MCF 10A (cell line): ENCODE results near the gene CYTH1. TPM values are rescaled to one million over a fixed set of nuclear protein-coding genes. Genes with fewer than 3 reads are reported as not detected.

ENCODE experiments used
- BruUV-seq: library from RNA; stranded (reverse); fragments of 400-500 nt; replicated peaks from 2 replicates; lab custom pipeline; 2021; lab: Mats Ljungman, UMichigan
- CTCF ChIA-PET: fragments of 300-600 bp; sonication (Branson Sonifier 250); formaldehyde crosslinking; extraction: SDS; loops from one replicate; lab custom pipeline; 2021; ENCODE audit warnings: antibody characterized with exemption, inconsistent platforms; lab: Yijun Ruan, JAX
- POLR2A ChIA-PET: fragments of 300-600, 350-650 bp; sonication (Branson Sonifier 250); formaldehyde crosslinking; extraction: SDS; loops from one replicate; lab custom pipeline; 2020; ENCODE audit warnings: antibody characterized with exemption, inconsistent platforms; lab: Yijun Ruan, JAX
- DNase-seq: peaks from one replicate; pipeline ENCODE4 v3.0.0-alpha.2; 2018; ENCODE audit not compliant: unreplicated experiment
- H3K27ac Mint-ChIP-seq: one replicate; pipeline ENCODE4 v1.8.0; 2022; ENCODE audit warnings: mild to moderate bottlenecking, low read depth, mixed read lengths; ENCODE audit not compliant: unreplicated experiment
- H3K27me3 Mint-ChIP-seq: one replicate; pipeline ENCODE4 v1.8.0; 2022; ENCODE audit warnings: mixed read lengths; ENCODE audit not compliant: insufficient read depth, unreplicated experiment
- H3K36me3 Mint-ChIP-seq: one replicate; pipeline ENCODE4 v1.8.0; 2022; ENCODE audit warnings: mild to moderate bottlenecking, moderate library complexity, mixed read lengths; ENCODE audit not compliant: insufficient read depth, unreplicated experiment
- H3K4me1 Mint-ChIP-seq: one replicate; pipeline ENCODE4 v1.8.0; 2022; ENCODE audit warnings: mixed read lengths; ENCODE audit not compliant: insufficient read depth, unreplicated experiment
- H3K4me3 Mint-ChIP-seq: one replicate; pipeline ENCODE4 v1.8.0; 2022; ENCODE audit warnings: mild to moderate bottlenecking, moderate library complexity, mixed read lengths; ENCODE audit not compliant: unreplicated experiment
- H3K9me3 Mint-ChIP-seq: one replicate; pipeline ENCODE4 v1.8.0; 2022; ENCODE audit warnings: mixed read lengths; ENCODE audit not compliant: unreplicated experiment
- CTCF ChIP-seq: fragments of 200-600 bp; IDR thresholded peaks from one replicate; pipeline ENCODE4 v1.8.0; 2022; ENCODE audit warnings: antibody characterized with exemption, mild to moderate bottlenecking; ENCODE audit not compliant: unreplicated experiment
- intact Hi-C: fragments of 100-400 bp; cut with micrococcal nuclease; formaldehyde crosslinking; loops from 2 replicates; pipeline ENCODE4 v1.14.1; 2022
- total RNA-seq: library from RNA; stranded (reverse); gene quantifications from 2 replicates; pipeline ENCODE4 v1.2.3, GENCODE V29; 2022

Gene CYTH1
- total RNA-seq, 1 experiment from 2014 or later: 38.5 TPM

- ChIA-PET POLR2A (interaction anchor here (0.7 kb wide), 1 partner anchor 50 kb away, joined by 3 read pairs; no protein-coding TSS in a partner anchor), CTCF (interaction anchor here (0.5 to 1.0 kb wide), 5 partner anchors 8 to 94 kb away, joined by 3 to 6 read pairs (median 3); no protein-coding TSS in a partner anchor)
- Mint-ChIP-seq H3K9me3 (no peaks in the 10 kb centered on the region), H3K4me3 (no peak overlapping the region), H3K36me3 (no peaks in the 10 kb centered on the region), H3K27ac (no peak overlapping the region), H3K4me1 (no peaks in the 10 kb centered on the region), H3K27me3 (no peaks in the 10 kb centered on the region)
- intact Hi-C loops: no loop called here
- no peak for TF ChIP-seq CTCF
- BruUV-seq: no TSS peak
- no peak for DNase-seq
These were observed 3.6 kb upstream of the CYTH1 start for GRCh38 chr17:78785663-78786057.

- H3K27ac Mint-ChIP-seq: no peak overlapping the region
- CTCF ChIA-PET: interaction anchor here (0.5 to 1.3 kb wide), 6 partner anchors 8 to 497 kb away, joined by 3 to 6 read pairs (median 3); no protein-coding TSS in a partner anchor
- intact Hi-C loops: no loop called here
These were observed 3.1 kb upstream of the CYTH1 start for GRCh38 chr17:78785011-78785662.

GRCh38 chr17:78784352-78784751, 2.3 kb upstream of the CYTH1 start:
- no peak for TF ChIP-seq CTCF
- Mint-ChIP-seq H3K36me3 (no peaks in the 10 kb centered on the region), H3K27me3 (no peaks in the 10 kb centered on the region), H3K4me3 (no peak overlapping the region), H3K9me3 (no peaks in the 10 kb centered on the region), H3K27ac (no peak overlapping the region), H3K4me1 (peaks cover 11% of the 10 kb centered on the region)
- CTCF ChIA-PET: interaction anchor here (0.6 to 1.3 kb wide), 2 partner anchors 77 to 80 kb away, joined by 3 read pairs; no protein-coding TSS in a partner anchor
- DNase-seq: no peak
- intact Hi-C loops: no loop called here
- POLR2A ChIA-PET: interaction anchor here (0.8 kb wide), 1 partner anchor 21 kb away, joined by 3 read pairs; no protein-coding TSS in a partner anchor
- BruUV-seq: no TSS peak

More at GRCh38 chr17:78785011-78785662, 3.1 kb upstream of the CYTH1 start:
- POLR2A ChIA-PET: interaction anchor here (0.7 kb wide), 1 partner anchor 49 kb away, joined by 3 read pairs; no protein-coding TSS in a partner anchor
- H3K4me1 Mint-ChIP-seq: peaks cover 3% of the 10 kb centered on the region
- DNase-seq: no peak
- no peaks in the 10 kb centered on the region for H3K27me3 Mint-ChIP-seq
- H3K9me3 Mint-ChIP-seq: no peaks in the 10 kb centered on the region
- TF ChIP-seq CTCF: no peak
- BruUV-seq: no TSS peak
- no peaks in the 10 kb centered on the region for H3K36me3 Mint-ChIP-seq
- no peak overlapping the region for H3K4me3 Mint-ChIP-seq

- Mint-ChIP-seq H3K4me1 (peaks cover 13% of the 10 kb centered on the region), H3K36me3 (no peaks in the 10 kb centered on the region), H3K27me3 (no peaks in the 10 kb centered on the region), H3K4me3 (peak overlapping the region; percentile 79), H3K9me3 (no peaks in the 10 kb centered on the region), H3K27ac (peak overlapping the region; percentile 87)
- POLR2A ChIA-PET: interaction anchor here (0.8 to 2.0 kb wide), 3 partner anchors 21 to 48 kb away, joined by 3 to 14 read pairs (median 11); no protein-coding TSS in a partner anchor
- intact Hi-C loops: no loop called here
- DNase-seq: no peak
- CTCF ChIA-PET: interaction anchor here (0.7 to 1.3 kb wide), 3 partner anchors 16 to 77 kb away, joined by 3 read pairs; no protein-coding TSS in a partner anchor
- TF ChIP-seq CTCF: no peak
- BruUV-seq: no TSS peak
These were observed 1.7 kb upstream of the CYTH1 start for GRCh38 chr17:78783711-78784324.
